OCI-LY7 (cell line): Measurements from ENCODE around the gene CHST3.

Experiments
- CTCF ChIP-seq: fragments of 200-600 bp; sonication (generic); conservative IDR thresholded peaks from 2 replicates; pipeline ENCODE4 v1.5.1; 2014; ENCODE audit warnings: mild to moderate bottlenecking, antibody characterized with exemption, low read length, moderate library complexity, mixed read lengths
- EZH2phosphoT487 ChIP-seq: fragments of 200-600 bp; sonication (generic); IDR thresholded peaks from 2 replicates; pipeline ENCODE4 v1.6.1; 2018; ENCODE audit warnings: low read depth, borderline replicate concordance, mild to moderate bottlenecking, mixed run types, antibody characterized with exemption, low read length, moderate library complexity, mixed read lengths

- TF ChIP-seq CTCF (no peak), EZH2phosphoT487 (no peak)
Measured at GRCh38 chr10:71961831-71962230, 2.4 kb upstream of the CHST3 start.
